ENCODE measurements around the gene TMEM72. TPM values are rescaled to one million over a fixed set of nuclear protein-coding genes. Genes with fewer than 3 reads are reported as not detected.

The TMEM72 gene
- total RNA-seq, 1 experiment from 2014 or later = not detected

- ChIA-PET POLR2A (no interaction called here), CTCF (no interaction called here), RAD21 (ENCODE audit: low non-redundant PET in 1 of 2, low total read pairs in 2 of 2, uncharacterized antibody in 2 of 2, unreplicated experiment in 2 of 2) (no interaction called here)
- ATAC-seq (no peak), DNase-seq (ENCODE audit: low read depth, low spot score) (no peak)
- TF ChIP-seq SIN3A (IDR thresholded peaks at IDR 0.05; ENCODE audit: low read depth) = no peak
- TF ChIP-seq ZBTB33 (IDR thresholded peaks at IDR 0.05; ENCODE audit: extremely low read depth, insufficient replicate concordance, low read length) = no peak
- no peak for TF ChIP-seq FOSL1 (IDR thresholded peaks at IDR 0.05; ENCODE audit: low read depth)
- no peak for TF ChIP-seq CBX3 (IDR thresholded peaks at IDR 0.05; ENCODE audit: low read depth)
- no peak for TF ChIP-seq ZNF274 (IDR thresholded peaks at IDR 0.05; ENCODE audit: low read depth, low read length)
- no peak for TF ChIP-seq YY1 (IDR thresholded peaks at IDR 0.05; ENCODE audit: extremely low read depth, insufficient replicate concordance, low read depth, low read length)
- TF ChIP-seq, protein P1, sequence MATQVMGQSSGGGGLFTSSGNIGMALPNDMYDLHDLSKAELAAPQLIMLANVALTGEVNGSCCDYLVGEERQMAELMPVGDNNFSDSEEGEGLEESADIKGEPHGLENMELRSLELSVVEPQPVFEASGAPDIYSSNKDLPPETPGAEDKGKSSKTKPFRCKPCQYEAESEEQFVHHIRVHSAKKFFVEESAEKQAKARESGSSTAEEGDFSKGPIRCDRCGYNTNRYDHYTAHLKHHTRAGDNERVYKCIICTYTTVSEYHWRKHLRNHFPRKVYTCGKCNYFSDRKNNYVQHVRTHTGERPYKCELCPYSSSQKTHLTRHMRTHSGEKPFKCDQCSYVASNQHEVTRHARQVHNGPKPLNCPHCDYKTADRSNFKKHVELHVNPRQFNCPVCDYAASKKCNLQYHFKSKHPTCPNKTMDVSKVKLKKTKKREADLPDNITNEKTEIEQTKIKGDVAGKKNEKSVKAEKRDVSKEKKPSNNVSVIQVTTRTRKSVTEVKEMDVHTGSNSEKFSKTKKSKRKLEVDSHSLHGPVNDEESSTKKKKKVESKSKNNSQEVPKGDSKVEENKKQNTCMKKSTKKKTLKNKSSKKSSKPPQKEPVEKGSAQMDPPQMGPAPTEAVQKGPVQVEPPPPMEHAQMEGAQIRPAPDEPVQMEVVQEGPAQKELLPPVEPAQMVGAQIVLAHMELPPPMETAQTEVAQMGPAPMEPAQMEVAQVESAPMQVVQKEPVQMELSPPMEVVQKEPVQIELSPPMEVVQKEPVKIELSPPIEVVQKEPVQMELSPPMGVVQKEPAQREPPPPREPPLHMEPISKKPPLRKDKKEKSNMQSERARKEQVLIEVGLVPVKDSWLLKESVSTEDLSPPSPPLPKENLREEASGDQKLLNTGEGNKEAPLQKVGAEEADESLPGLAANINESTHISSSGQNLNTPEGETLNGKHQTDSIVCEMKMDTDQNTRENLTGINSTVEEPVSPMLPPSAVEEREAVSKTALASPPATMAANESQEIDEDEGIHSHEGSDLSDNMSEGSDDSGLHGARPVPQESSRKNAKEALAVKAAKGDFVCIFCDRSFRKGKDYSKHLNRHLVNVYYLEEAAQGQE (IDR thresholded peaks at IDR 0.05; ENCODE audit: low read depth) = no peak
- TF ChIP-seq RAD21 (IDR thresholded peaks at IDR 0.05; ENCODE audit: low read depth) = no peak
- no peak for TF ChIP-seq ELF1 (IDR thresholded peaks at IDR 0.05; ENCODE audit: borderline replicate concordance, low read depth)
- TF ChIP-seq SP1 (IDR thresholded peaks at IDR 0.05; ENCODE audit: low read depth) = no peak
- TF ChIP-seq SRF (IDR thresholded peaks at IDR 0.05; ENCODE audit: low read depth) = no peak
- TF ChIP-seq TCF7L2 (IDR thresholded peaks at IDR 0.05; ENCODE audit: borderline replicate concordance, extremely low read depth, insufficient read depth, insufficient read length) = no peak
- TF ChIP-seq EGR1 (IDR thresholded peaks at IDR 0.05; ENCODE audit: low read depth) = no peak
- no peak for TF ChIP-seq POLR2A (IDR thresholded peaks at IDR 0.05; ENCODE audit: borderline replicate concordance, extremely low read depth, insufficient read depth, insufficient read length)
- TF ChIP-seq CEBPB (IDR thresholded peaks at IDR 0.05; ENCODE audit: low read depth) = no peak
- TF ChIP-seq, protein P2, sequence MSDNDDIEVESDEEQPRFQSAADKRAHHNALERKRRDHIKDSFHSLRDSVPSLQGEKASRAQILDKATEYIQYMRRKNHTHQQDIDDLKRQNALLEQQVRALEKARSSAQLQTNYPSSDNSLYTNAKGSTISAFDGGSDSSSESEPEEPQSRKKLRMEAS (IDR thresholded peaks at IDR 0.05) = no peak
- no peak for TF ChIP-seq EZH2phosphoT487 (IDR thresholded peaks at IDR 0.05; ENCODE audit: borderline replicate concordance)
- TF ChIP-seq ATF3 (IDR thresholded peaks at IDR 0.05) = no peak
- TF ChIP-seq CTCF (IDR thresholded peaks at IDR 0.05 in 2 of 3, conservative IDR thresholded peaks at IDR 0.05 in 1 of 3; ENCODE audit: borderline replicate concordance in 1 of 3, insufficient read depth in 1 of 3, low read depth in 2 of 3, low read length in 2 of 3) = no peak
- Histone ChIP-seq H3K79me2 (ENCODE audit: insufficient read depth, low read length) (no peaks in the 10 kb centered on the region), H2AFZ (ENCODE audit: low read depth, low read length, poor library complexity, severe bottlenecking) (no peak overlapping the region), H3K9me3 (ENCODE audit: control insufficient read depth in 1 of 2, insufficient read depth in 1 of 2, low read depth in 1 of 2, low read length in 2 of 2) (no peaks in the 10 kb centered on the region), H3K36me3 (ENCODE audit: control insufficient read depth in 1 of 2, insufficient read depth in 2 of 2, low read length in 2 of 2) (no peaks in the 10 kb centered on the region), H3K4me1 (ENCODE audit: control insufficient read depth in 1 of 2, insufficient read depth in 2 of 2, low read length in 2 of 2) (no peaks in the 10 kb centered on the region), H3K9me2 (ENCODE audit: insufficient read depth) (no peaks in the 10 kb centered on the region; the same call in 1 of the 2 replicates), H3K9ac (ENCODE audit: low read length) (no peak overlapping the region), H3K27ac (ENCODE audit: low read depth, low read length) (no peak overlapping the region), H3K4me2 (ENCODE audit: low read length) (no peak overlapping the region), H3K4me3 (replicated peaks in 1 of 2; ENCODE audit: low read depth in 1 of 2, low read length in 2 of 2) (no peak overlapping the region), H4K20me1 (ENCODE audit: insufficient read depth) (no peaks in the 10 kb centered on the region), H3K27me3 (ENCODE audit: insufficient read depth, low read length) (no peaks in the 10 kb centered on the region)
- BruUV-seq (replicated peaks) = no TSS peak
- intact Hi-C loops (cut with micrococcal nuclease) = no loop called here
Observed at GRCh38 chr10:44926751-44927351, 15.7 kb downstream of the TMEM72 start.

Measured in HCT116 (cell line).